GM12892 (cell line): Measurements from ENCODE around the gene RTKN.

Experiments used
- POLR2A ChIP-seq: IDR thresholded peaks from 2 replicates; pipeline ENCODE4 v1.6.1; 2011; ENCODE audit warnings: low read depth, low read length, control low read depth
- POLR2AphosphoS5 ChIP-seq: IDR thresholded peaks from 2 replicates; pipeline ENCODE4 v1.6.1; 2011; ENCODE audit warnings: low read depth, low read length, control low read depth
- TAF1 ChIP-seq: IDR thresholded peaks from 2 replicates; pipeline ENCODE4 v1.6.1; 2011; ENCODE audit warnings: low read depth, mild to moderate bottlenecking, control low read depth, low read length, borderline replicate concordance

DNA sequence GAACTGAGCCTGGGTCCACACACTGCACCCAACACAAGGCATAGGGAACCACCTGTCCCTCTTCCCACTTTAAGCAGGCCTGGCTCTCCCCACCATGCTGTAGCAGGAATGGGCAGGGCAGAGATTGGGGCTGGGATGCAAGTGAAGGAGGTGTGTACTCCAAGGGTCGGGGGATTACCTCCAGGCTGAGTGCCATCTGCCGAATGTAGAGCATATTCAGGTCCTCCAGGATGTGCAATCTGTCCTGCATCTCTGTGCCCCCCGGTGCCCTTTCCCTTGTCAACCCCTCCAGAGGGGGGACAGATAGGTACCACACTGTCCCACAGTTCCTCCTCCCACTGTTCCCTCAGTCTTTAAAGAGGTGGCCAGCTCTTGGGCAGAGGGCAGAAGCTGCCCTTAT, 2.4 kb downstream of the RTKN start:
- TF ChIP-seq TAF1 (no peak), POLR2AphosphoS5 (no peak), POLR2A (no peak)
